B cell (primary cell): ENCODE measurements around the gene ZCCHC24.

Source experiments
- CTCF ChIP-seq: fragments of 200-600 bp; IDR thresholded peaks from one replicate; pipeline ENCODE4 v1.8.0; 2022; ENCODE audit warnings: antibody characterized with exemption, mild to moderate bottlenecking
- EZH2 ChIP-seq: IDR thresholded peaks from 2 replicates; pipeline ENCODE4 v1.6.1; 2012; ENCODE audit warnings: borderline replicate concordance, low read depth, mild to moderate bottlenecking, moderate library complexity, low read length; ENCODE audit not compliant: insufficient read depth, poor library complexity, severe bottlenecking

- TF ChIP-seq CTCF (no peak), EZH2 (no peak)
Measured at GRCh38 chr10:79350407-79351154, 94.8 kb downstream of the ZCCHC24 start.
